WTC11 (cell line): ENCODE measurements around the gene USP15. TPM values are rescaled to one million over a fixed set of nuclear protein-coding genes. Genes with fewer than 3 reads are reported as not detected.

Experiments
- ATAC-seq: fragments of 200-7000 bp; cut with Tn5 transposase; 2 replicates; pipeline ENCODE4 v1.10.0; 2021; ENCODE audit warnings: mild to moderate bottlenecking, moderate library complexity
- CTCF ChIA-PET: fragments of 300-600 bp; sonication (Branson Sonifier 250); formaldehyde crosslinking; loops from one replicate; lab custom pipeline; 2021; ENCODE audit warnings: antibody characterized with exemption; lab: Charles Lee
- POLR2A ChIA-PET: fragments of 350-600 bp; sonication (Branson Sonifier 250); formaldehyde crosslinking; loops from one replicate; lab custom pipeline; 2021; ENCODE audit warnings: antibody characterized with exemption; lab: Charles Lee
- DNase-seq: peaks from one replicate; pipeline ENCODE4 v3.0.0; 2021; ENCODE audit warnings: low spot score
- H3K27ac Mint-ChIP-seq: 2 replicates; pipeline ENCODE4 v1.8.0; 2021; ENCODE audit warnings: mixed read lengths
- H3K27me3 Mint-ChIP-seq: 2 replicates; pipeline ENCODE4 v1.8.0; 2021; ENCODE audit warnings: low read depth, mild to moderate bottlenecking, moderate library complexity, mixed read lengths
- H3K36me3 Mint-ChIP-seq: 2 replicates; pipeline ENCODE4 v1.8.0; 2021; ENCODE audit warnings: mixed read lengths
- H3K4me1 Mint-ChIP-seq: 2 replicates; pipeline ENCODE4 v1.8.0; 2022; ENCODE audit warnings: mixed read lengths
- H3K4me3 Mint-ChIP-seq: 2 replicates; pipeline ENCODE4 v1.8.0; 2021; ENCODE audit warnings: mild to moderate bottlenecking, moderate library complexity, mixed read lengths
- H3K9me3 Mint-ChIP-seq: 2 replicates; pipeline ENCODE4 v1.8.0; 2021; ENCODE audit warnings: mixed read lengths
- ATF6 ChIP-seq: sonication (generic); formaldehyde crosslinking; IDR thresholded peaks from 2 replicates; pipeline ENCODE4 v1.8.1; 2023; ENCODE audit warnings: mild to moderate bottlenecking, missing genetic modification reagents
- CBFB ChIP-seq: sonication (generic); formaldehyde crosslinking; IDR thresholded peaks from 2 replicates; pipeline ENCODE4 v1.8.1; 2022; ENCODE audit warnings: mild to moderate bottlenecking, low read depth, missing genetic modification reagents
- CDX4 ChIP-seq: fragments of 250-450 bp; sonication (Bioruptor Pico); IDR thresholded peaks from 2 replicates; pipeline ENCODE4 v1.9.0; 2021; ENCODE audit warnings: moderate library complexity, mild to moderate bottlenecking, inconsistent platforms, borderline replicate concordance
- ESRRA ChIP-seq: sonication (generic); formaldehyde crosslinking; IDR thresholded peaks from 2 replicates; pipeline ENCODE4 v1.8.1; 2022; ENCODE audit warnings: mild to moderate bottlenecking, missing genetic modification reagents, borderline replicate concordance
- FOXP1 ChIP-seq: sonication (generic); formaldehyde crosslinking; IDR thresholded peaks from 2 replicates; pipeline ENCODE4 v1.8.0; 2022; ENCODE audit warnings: missing genetic modification reagents, mild to moderate bottlenecking, moderate library complexity, borderline replicate concordance
- HMGA2 ChIP-seq: fragments of 250-450 bp; sonication (Bioruptor Pico); IDR thresholded peaks from 2 replicates; pipeline ENCODE4 v1.4.0; 2021; ENCODE audit warnings: mild to moderate bottlenecking, moderate library complexity
- IRF2 ChIP-seq: sonication (generic); formaldehyde crosslinking; IDR thresholded peaks from 2 replicates; pipeline ENCODE4 v1.8.0; 2022; ENCODE audit warnings: low read depth, missing genetic modification reagents, borderline replicate concordance
- RELA ChIP-seq: sonication (generic); formaldehyde crosslinking; IDR thresholded peaks from 2 replicates; pipeline ENCODE4 v1.8.1; 2022; ENCODE audit warnings: missing genetic modification reagents, mild to moderate bottlenecking, borderline replicate concordance
- ZNF281 ChIP-seq: sonication (generic); formaldehyde crosslinking; IDR thresholded peaks from 2 replicates; pipeline ENCODE4 v1.8.0; 2023; ENCODE audit warnings: mild to moderate bottlenecking, missing genetic modification reagents
- ZNF425 ChIP-seq: fragments of 250-450 bp; sonication (Bioruptor Pico); conservative IDR thresholded peaks from 2 replicates; pipeline ENCODE4 v1.9.0; 2021; ENCODE audit warnings: mild to moderate bottlenecking
- total RNA-seq: library from RNA; stranded (reverse); gene quantifications from 3 replicates; pipeline ENCODE4 v1.2.3, GENCODE V29; 2021
- TF ChIP-seq, protein P1 (sequence below): sonication (generic); formaldehyde crosslinking; IDR thresholded peaks from 2 replicates; pipeline ENCODE4 v1.8.1; 2023; ENCODE audit warnings: mild to moderate bottlenecking, missing genetic modification reagents, borderline replicate concordance
- TF ChIP-seq, protein P2 (sequence below): sonication (generic); formaldehyde crosslinking; conservative IDR thresholded peaks from 2 replicates; pipeline ENCODE4 v1.8.1; 2022; ENCODE audit warnings: mild to moderate bottlenecking, missing genetic modification reagents
- TF ChIP-seq, protein P3 (sequence below): sonication (generic); formaldehyde crosslinking; IDR thresholded peaks from 2 replicates; pipeline ENCODE4 v1.8.0; 2022; ENCODE audit warnings: mild to moderate bottlenecking, missing genetic modification reagents

USP15 gene
- total RNA-seq, 1 experiment from 2014 or later: 37.2 TPM

GRCh38 chr12:62319058-62319457 is 58.9 kb downstream of the USP15 start:
- TF ChIP-seq ZNF281 (CRISPR knock-in tag): no peak
- TF ChIP-seq, protein P1, sequence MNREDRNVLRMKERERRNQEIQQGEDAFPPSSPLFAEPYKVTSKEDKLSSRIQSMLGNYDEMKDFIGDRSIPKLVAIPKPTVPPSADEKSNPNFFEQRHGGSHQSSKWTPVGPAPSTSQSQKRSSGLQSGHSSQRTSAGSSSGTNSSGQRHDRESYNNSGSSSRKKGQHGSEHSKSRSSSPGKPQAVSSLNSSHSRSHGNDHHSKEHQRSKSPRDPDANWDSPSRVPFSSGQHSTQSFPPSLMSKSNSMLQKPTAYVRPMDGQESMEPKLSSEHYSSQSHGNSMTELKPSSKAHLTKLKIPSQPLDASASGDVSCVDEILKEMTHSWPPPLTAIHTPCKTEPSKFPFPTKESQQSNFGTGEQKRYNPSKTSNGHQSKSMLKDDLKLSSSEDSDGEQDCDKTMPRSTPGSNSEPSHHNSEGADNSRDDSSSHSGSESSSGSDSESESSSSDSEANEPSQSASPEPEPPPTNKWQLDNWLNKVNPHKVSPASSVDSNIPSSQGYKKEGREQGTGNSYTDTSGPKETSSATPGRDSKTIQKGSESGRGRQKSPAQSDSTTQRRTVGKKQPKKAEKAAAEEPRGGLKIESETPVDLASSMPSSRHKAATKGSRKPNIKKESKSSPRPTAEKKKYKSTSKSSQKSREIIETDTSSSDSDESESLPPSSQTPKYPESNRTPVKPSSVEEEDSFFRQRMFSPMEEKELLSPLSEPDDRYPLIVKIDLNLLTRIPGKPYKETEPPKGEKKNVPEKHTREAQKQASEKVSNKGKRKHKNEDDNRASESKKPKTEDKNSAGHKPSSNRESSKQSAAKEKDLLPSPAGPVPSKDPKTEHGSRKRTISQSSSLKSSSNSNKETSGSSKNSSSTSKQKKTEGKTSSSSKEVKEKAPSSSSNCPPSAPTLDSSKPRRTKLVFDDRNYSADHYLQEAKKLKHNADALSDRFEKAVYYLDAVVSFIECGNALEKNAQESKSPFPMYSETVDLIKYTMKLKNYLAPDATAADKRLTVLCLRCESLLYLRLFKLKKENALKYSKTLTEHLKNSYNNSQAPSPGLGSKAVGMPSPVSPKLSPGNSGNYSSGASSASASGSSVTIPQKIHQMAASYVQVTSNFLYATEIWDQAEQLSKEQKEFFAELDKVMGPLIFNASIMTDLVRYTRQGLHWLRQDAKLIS: no peak
- TF ChIP-seq FOXP1: no peak
- no peak for TF ChIP-seq ATF6 (CRISPR knock-in tag)
- TF ChIP-seq HMGA2: no peak
- no peak for TF ChIP-seq CDX4 (CRISPR knock-in tag)
- no peak for TF ChIP-seq ESRRA (CRISPR knock-in tag)
- TF ChIP-seq, protein P2, sequence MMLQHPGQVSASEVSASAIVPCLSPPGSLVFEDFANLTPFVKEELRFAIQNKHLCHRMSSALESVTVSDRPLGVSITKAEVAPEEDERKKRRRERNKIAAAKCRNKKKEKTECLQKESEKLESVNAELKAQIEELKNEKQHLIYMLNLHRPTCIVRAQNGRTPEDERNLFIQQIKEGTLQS (CRISPR knock-in tag): no peak
- TF ChIP-seq IRF2 (CRISPR knock-in tag): no peak
- TF ChIP-seq RELA (CRISPR knock-in tag): no peak
- TF ChIP-seq, protein P3, sequence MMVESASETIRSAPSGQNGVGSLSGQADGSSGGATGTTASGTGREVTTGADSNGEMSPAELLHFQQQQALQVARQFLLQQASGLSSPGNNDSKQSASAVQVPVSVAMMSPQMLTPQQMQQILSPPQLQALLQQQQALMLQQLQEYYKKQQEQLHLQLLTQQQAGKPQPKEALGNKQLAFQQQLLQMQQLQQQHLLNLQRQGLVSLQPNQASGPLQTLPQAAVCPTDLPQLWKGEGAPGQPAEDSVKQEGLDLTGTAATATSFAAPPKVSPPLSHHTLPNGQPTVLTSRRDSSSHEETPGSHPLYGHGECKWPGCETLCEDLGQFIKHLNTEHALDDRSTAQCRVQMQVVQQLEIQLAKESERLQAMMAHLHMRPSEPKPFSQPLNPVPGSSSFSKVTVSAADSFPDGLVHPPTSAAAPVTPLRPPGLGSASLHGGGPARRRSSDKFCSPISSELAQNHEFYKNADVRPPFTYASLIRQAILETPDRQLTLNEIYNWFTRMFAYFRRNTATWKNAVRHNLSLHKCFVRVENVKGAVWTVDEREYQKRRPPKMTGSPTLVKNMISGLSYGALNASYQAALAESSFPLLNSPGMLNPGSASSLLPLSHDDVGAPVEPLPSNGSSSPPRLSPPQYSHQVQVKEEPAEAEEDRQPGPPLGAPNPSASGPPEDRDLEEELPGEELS: no peak
- TF ChIP-seq ZNF425 (CRISPR knock-in tag): no peak
- TF ChIP-seq CBFB (CRISPR knock-in tag): no peak
- ChIA-PET CTCF (no interaction called here), POLR2A (no interaction called here)
- Mint-ChIP-seq H3K36me3 (peaks cover 7% of the 10 kb centered on the region), H3K27ac (no peak overlapping the region), H3K4me1 (no peaks in the 10 kb centered on the region), H3K27me3 (no peaks in the 10 kb centered on the region), H3K4me3 (no peak overlapping the region), H3K9me3 (no peaks in the 10 kb centered on the region)
- no peak for DNase-seq
- ATAC-seq: no peak
